Transverse colon (tissue), 3 donors: ENCODE data around the gene UBASH3A.

Experiments used
- EP300 ChIP-seq: sonication (generic); formaldehyde crosslinking; IDR thresholded peaks from one replicate; pipeline ENCODE4 v1.6.1; 2017; ENCODE audit warnings: antibody characterized with exemption, low read depth
- POLR2A ChIP-seq: fragments of 450-650 bp; IDR thresholded peaks from one replicate; pipeline ENCODE4 v1.6.1; 2016; ENCODE audit warnings: antibody characterized with exemption, mild to moderate bottlenecking, moderate library complexity
- TF ChIP-seq, protein P1 (sequence below), 5 experiments: fragments of 200-600 bp in 3 of 5; fragments of 450-650 bp in 2 of 5; sonication (generic) in 3 of 5; IDR thresholded peaks; 1 replicate in 2 of 5; 2 replicates in 3 of 5; pipeline ENCODE4 v1.5.1; 2016 to 2017; ENCODE audit warnings: antibody characterized with exemption in 5 of 5, inconsistent platforms in 3 of 5, mild to moderate bottlenecking in 2 of 5, moderate library complexity in 1 of 5

DNA sequence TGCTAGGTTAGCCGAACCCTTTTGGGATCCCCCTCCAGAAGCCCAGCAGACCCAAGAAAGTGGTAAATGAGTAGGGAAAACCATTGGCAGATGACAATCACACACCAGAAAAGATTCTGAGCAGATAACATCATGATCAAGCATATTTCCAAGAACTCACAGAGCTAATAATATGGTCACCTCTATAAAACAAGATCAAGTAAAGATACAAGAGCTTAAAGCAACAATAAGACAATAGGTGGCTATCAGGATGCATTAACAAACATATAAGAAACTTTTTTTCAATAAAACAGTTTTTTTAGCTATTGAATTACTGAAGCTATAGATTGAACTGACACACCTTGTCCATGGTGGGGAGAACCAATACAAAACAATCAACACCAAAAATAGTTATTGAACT lies 29.0 kb downstream of the UBASH3A start:
- TF ChIP-seq, protein P1, sequence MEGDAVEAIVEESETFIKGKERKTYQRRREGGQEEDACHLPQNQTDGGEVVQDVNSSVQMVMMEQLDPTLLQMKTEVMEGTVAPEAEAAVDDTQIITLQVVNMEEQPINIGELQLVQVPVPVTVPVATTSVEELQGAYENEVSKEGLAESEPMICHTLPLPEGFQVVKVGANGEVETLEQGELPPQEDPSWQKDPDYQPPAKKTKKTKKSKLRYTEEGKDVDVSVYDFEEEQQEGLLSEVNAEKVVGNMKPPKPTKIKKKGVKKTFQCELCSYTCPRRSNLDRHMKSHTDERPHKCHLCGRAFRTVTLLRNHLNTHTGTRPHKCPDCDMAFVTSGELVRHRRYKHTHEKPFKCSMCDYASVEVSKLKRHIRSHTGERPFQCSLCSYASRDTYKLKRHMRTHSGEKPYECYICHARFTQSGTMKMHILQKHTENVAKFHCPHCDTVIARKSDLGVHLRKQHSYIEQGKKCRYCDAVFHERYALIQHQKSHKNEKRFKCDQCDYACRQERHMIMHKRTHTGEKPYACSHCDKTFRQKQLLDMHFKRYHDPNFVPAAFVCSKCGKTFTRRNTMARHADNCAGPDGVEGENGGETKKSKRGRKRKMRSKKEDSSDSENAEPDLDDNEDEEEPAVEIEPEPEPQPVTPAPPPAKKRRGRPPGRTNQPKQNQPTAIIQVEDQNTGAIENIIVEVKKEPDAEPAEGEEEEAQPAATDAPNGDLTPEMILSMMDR (IDR thresholded peaks at IDR 0.05), result no peak
- no peak for TF ChIP-seq POLR2A
- TF ChIP-seq EP300, result no peak
